Stomach (tissue), 9 donors: ENCODE measurements around the gene ATG9B. TPM values are rescaled to one million over a fixed set of nuclear protein-coding genes. Genes with fewer than 3 reads are reported as not detected.

ENCODE experiments used
- DNase-seq, 2 donors: peaks; one replicate each; pipeline versions ENCODE4 v3.0.0 to v3.0.0-alpha.2; 2013 to 2019
- H3K27ac ChIP-seq, 5 donors: fragments of 200-600 bp in 4 of 5; sonication (generic) in 4 of 5; one replicate each; pipeline ENCODE4 v1.5.1; 2013 to 2019; ENCODE audit warnings: mild to moderate bottlenecking in 1 of 5, moderate library complexity in 1 of 5
- H3K27me3 ChIP-seq, 3 donors: fragments of 200-600 bp; sonication (generic); one replicate each; pipeline ENCODE4 v1.5.1; 2017 to 2019; ENCODE audit warnings: mixed run types in 1 of 3
- H3K36me3 ChIP-seq, 4 donors: fragments of 200-600 bp; sonication (generic); 1 replicate in 3 of 4; 2 replicates in 1 of 4; pipeline ENCODE4 v1.5.1; 2016 to 2019
- H3K4me1 ChIP-seq, 4 donors: fragments of 200-600 bp; sonication (generic); one replicate each; pipeline ENCODE4 v1.5.1; 2016 to 2019
- H3K4me3 ChIP-seq, 4 donors: fragments of 200-600 bp; sonication (generic) in 3 of 4; one replicate each; pipeline ENCODE4 v1.5.1; 2016 to 2019; ENCODE audit warnings: mild to moderate bottlenecking in 1 of 4
- H3K9me3 ChIP-seq, 4 donors: fragments of 200-600 bp; sonication (generic); one replicate each; pipeline ENCODE4 v1.5.1; 2016 to 2019
- CTCF ChIP-seq, 7 experiments: fragments of 450-650 bp in 4 of 7; fragments of 200-600 bp in 3 of 7; sonication (generic) in 3 of 7; IDR thresholded peaks; one replicate each; pipeline ENCODE4 v1.5.1; 2016 to 2019; ENCODE audit warnings: antibody characterized with exemption in 7 of 7, control low read depth in 2 of 7, mild to moderate bottlenecking in 1 of 7
- EP300 ChIP-seq: sonication (generic); formaldehyde crosslinking; IDR thresholded peaks from one replicate; pipeline ENCODE4 v1.6.1; 2017; ENCODE audit warnings: antibody characterized with exemption
- POLR2A ChIP-seq, 4 donors: fragments of 450-650 bp; IDR thresholded peaks; one replicate each; pipeline ENCODE4 v1.6.1; 2016; ENCODE audit warnings: antibody characterized with exemption in 4 of 4, control low read depth in 2 of 4, mild to moderate bottlenecking in 1 of 4, moderate library complexity in 1 of 4
- POLR2AphosphoS5 ChIP-seq, 3 donors: sonication (generic); formaldehyde crosslinking; IDR thresholded peaks; one replicate each; pipeline ENCODE4 v1.6.1; 2016; ENCODE audit warnings: antibody characterized with exemption in 3 of 3
- WGBS, 5 donors: extraction: QIAGEN DNeasy Blood & Tissue Kit in 3 of 5; methylation state at CpG; one replicate each; pipeline versions ENCODE4 v1.1.5 to v1.1.7; 2013 to 2018; 5-methylcytosine and 5-hydroxymethylcytosine counted together
- intact Hi-C: fragments of 100-400 bp; cut with DNase I; formaldehyde crosslinking; loops from one replicate; pipeline ENCODE4 v1.15.1; 2023; ENCODE audit warnings: low total_unique reads
- polyA plus RNA-seq, 3 donors: library from polyadenylated mRNA; stranded (reverse); fragments of 200-250 nt; gene quantifications; one replicate each; pipeline ENCODE4 v1.2.3, GENCODE V29; 2013
- total RNA-seq, 5 donors: library from RNA; depleted of rRNA; stranded (reverse); fragments of >200 nt; gene quantifications; one replicate each; pipeline versions ENCODE4 v1.1.0 to v1.2.3, GENCODE V29; 2014 to 2016
- donor health status: healthy with polysubstance abuse.
- donor health status: Bipolar disorder and iron deficiency.
- donor health status: healthy.

Gene ATG9B
- total and polyA plus RNA-seq, 8 donors = 0.31 to 33.0 (median 8.8) TPM; not detected in 4

- intact Hi-C loops = loop anchor here (10.0 kb wide), 1 partner anchor 54 kb away; no protein-coding TSS in a partner anchor
- H3K4me3 ChIP-seq = peak overlapping the region; percentile 69 to 94 (median 82)
- DNase-seq = peak; percentile 64 to 77
- H3K9me3 ChIP-seq = no peaks in the 10 kb centered on the region
- 7 to 10% (median 8%) methylated on average over 17 to 21 of the region's 21 CpGs for WGBS, 5 donors
- H3K27me3 ChIP-seq = no peaks in the 10 kb centered on the region
- peaks cover 55 to 78% (median 65%) of the 10 kb centered on the region in 4 donors for H3K4me1 ChIP-seq
- TF ChIP-seq POLR2A (IDR thresholded peaks at IDR 0.05) = no peak
- TF ChIP-seq EP300 = no peak
- TF ChIP-seq POLR2AphosphoS5 (IDR thresholded peaks at IDR 0.05) = peak in 2 of 3 donors; percentile 10 to 59
- peaks cover 17 to 23% (median 19%) of the 10 kb centered on the region in 4 donors for H3K36me3 ChIP-seq
- peak overlapping the region; percentile 91 to 97 (median 96) for H3K27ac ChIP-seq
These were observed 36.3 kb upstream of the ATG9B start for GRCh38 chr7:151060416-151061212.

DNA sequence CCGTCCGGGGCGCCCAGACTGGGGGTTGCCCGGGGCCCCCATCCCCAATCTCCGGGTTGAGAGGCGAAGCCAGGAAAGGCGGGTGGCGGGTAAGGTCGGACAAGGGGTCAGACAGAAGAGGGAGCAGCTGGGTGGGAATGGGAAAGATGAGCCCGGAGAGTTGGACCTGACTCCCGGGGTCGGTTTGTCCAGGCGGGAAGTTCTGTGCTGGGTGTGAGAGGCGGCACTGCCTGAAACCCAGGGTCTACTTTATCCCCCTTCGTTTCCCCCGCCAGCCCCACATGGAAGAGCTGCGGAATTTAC is 35.8 kb upstream of the ATG9B start:
- TF ChIP-seq CTCF (IDR thresholded peaks at IDR 0.05) (peak in 1 of 7 experiments; percentile 1), POLR2AphosphoS5 (IDR thresholded peaks at IDR 0.05) (no peak)
- peak overlapping the region; percentile 91 to 97 (median 96) for H3K27ac ChIP-seq
- no peaks in the 10 kb centered on the region for H3K27me3 ChIP-seq
- no peaks in the 10 kb centered on the region for H3K9me3 ChIP-seq
- no peak for DNase-seq
- intact Hi-C loops = loop anchor here (10.0 kb wide), 1 partner anchor 55 kb away; no protein-coding TSS in a partner anchor
- H3K36me3 ChIP-seq = peaks cover 12 to 18% (median 14%) of the 10 kb centered on the region in 4 donors
- peaks cover 55 to 74% (median 64%) of the 10 kb centered on the region in 4 donors for H3K4me1 ChIP-seq
- H3K4me3 ChIP-seq = peak overlapping the region; percentile 69 to 94 (median 82)
- WGBS, 5 donors = 1 to 4% (median 2%) methylated on average over 10 to 17 of the region's 17 CpGs

GRCh38 chr7:151059367-151060112 is 35.2 kb upstream of the ATG9B start, which contains the start of gene SLC4A2:
SLC4A2 (plus strand) TSS chr7:151059589; CDS start chr7:151061988, 2,399 bp downstream.
- Histone ChIP-seq H3K4me1 (peaks cover 55 to 69% (median 64%) of the 10 kb centered on the region in 4 donors), H3K27ac (peak within 1 kb of the TSS; percentile 91 to 97 (median 96)), H3K27me3 (no peaks in the 10 kb centered on the region), H3K9me3 (no peaks in the 10 kb centered on the region), H3K4me3 (peak within 1 kb of the TSS; percentile 69 to 94 (median 82)), H3K36me3 (peaks cover 7 to 18% (median 9%) of the 10 kb centered on the region in 4 donors)
- intact Hi-C loops = loop anchor here (10.0 kb wide), 1 partner anchor 55 kb away; no protein-coding TSS in a partner anchor
- DNase-seq = peak; percentile 83 to 93
- WGBS, 5 donors = 1% methylated on average over 35 to 75 of the region's 75 CpGs
- TF ChIP-seq POLR2AphosphoS5 (IDR thresholded peaks at IDR 0.05) (peak; percentile 27 to 49 (median 46)), CTCF (IDR thresholded peaks at IDR 0.05) (peak in 4 of 7 experiments; percentile 24 to 59 (median 32)), EP300 (no peak), POLR2A (IDR thresholded peaks at IDR 0.05) (peak in 1 of 4 donors; percentile 21)

DNA sequence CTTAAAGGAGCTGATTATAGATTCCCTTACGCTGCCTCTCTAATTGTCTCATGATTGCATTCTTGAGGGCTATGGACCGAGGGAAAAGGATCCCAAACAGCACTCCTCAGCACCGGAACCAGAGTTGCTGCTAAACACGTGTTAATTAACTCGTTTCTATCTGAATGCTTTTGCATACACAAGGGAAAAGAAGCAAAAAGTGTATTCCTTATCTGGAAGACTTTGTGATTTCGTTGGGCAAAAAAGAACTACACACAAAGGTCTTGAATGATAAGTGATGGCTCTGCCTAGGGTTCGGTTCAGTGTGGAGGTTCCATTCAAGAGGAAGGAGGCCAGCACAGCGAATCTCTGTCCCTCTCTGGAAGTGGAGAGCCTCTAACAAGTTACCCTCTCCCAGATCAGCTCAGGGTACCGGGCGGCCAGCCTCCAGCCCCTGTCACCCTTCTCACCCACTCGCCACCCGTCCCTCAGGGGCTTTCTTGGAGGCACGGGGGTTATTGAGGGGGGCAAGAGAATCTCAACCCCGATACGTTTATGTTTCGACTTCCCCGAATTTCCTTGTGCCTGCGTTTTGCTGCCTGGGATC is 34.6 kb upstream of the ATG9B start:
- peak overlapping the region; percentile 69 to 94 (median 82) for H3K4me3 ChIP-seq
- H3K27ac ChIP-seq = peak overlapping the region; percentile 91 to 97 (median 96)
- H3K9me3 ChIP-seq = no peaks in the 10 kb centered on the region
- TF ChIP-seq CTCF (IDR thresholded peaks at IDR 0.05) = no peak
- no peak for TF ChIP-seq POLR2A (IDR thresholded peaks at IDR 0.05)
- no peak for TF ChIP-seq EP300
- intact Hi-C loops = no loop called here
- H3K36me3 ChIP-seq = peaks cover 3 to 18% (median 7%) of the 10 kb centered on the region in 4 donors
- peaks cover 55 to 66% (median 60%) of the 10 kb centered on the region in 4 donors for H3K4me1 ChIP-seq
- no peak for DNase-seq
- WGBS, 5 donors = 3 to 6% (median 4%) methylated on average over 18 of the region's 18 CpGs
- H3K27me3 ChIP-seq = no peaks in the 10 kb centered on the region
